ENCODE measurements around the gene DSCAML1. TPM values are rescaled to one million over a fixed set of nuclear protein-coding genes. Genes with fewer than 3 reads are reported as not detected.

Gene DSCAML1
- total RNA-seq, 2 experiments from 2014 or later: not detected

DNA sequence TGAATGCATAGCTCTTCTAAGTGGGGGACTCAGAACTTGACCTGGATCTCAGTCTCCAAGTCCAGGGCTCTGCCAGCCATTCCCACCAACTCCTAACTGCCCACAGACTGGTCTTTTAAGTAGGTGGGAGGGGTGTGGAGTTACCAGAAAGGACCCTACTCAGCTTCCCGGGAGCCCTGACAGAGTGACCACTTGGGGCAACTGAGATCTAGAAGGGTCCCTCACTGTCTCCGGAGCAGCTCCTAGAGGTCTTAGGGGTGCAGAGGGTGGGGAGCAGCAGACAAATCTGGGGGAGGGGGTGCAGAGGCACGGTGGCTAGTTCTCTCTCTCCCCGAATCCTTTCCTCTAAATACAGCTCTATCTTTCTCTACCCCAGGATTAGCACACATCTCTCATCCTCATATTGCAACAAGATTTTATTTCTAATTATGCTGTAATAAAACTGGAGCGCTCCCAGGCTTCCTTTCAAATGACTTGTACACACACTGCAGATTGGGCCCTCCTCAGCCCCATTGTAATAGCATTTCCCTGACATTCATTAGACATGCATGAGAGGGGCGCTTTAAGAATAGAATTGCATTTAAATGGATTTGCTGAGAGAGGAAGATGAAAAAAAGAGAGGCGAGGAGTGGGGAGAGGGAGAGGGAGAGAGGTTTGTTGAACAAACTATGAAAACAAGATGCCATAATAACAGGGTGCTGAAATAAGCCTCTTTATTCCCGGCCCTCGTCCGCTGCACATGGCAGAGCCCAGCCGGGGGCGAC lies 250.4 kb downstream of the DSCAML1 start:
- ChIA-PET CTCF (ENCODE audit: unreplicated experiment) (no interaction called here), POLR2A (no interaction called here)
- Histone ChIP-seq H3K4me2 (ENCODE audit: low read length) (no peak overlapping the region), H3K27ac (ENCODE audit: low read depth, low read length, poor library complexity, severe bottlenecking) (no peak overlapping the region), H4K20me1 (ENCODE audit: insufficient read depth, low read length) (no peaks in the 10 kb centered on the region), H3K9me3 (ENCODE audit: low read length) (no peaks in the 10 kb centered on the region), H3K4me1 (ENCODE audit: insufficient read depth, low read length, poor library complexity, severe bottlenecking) (no peaks in the 10 kb centered on the region), H3K4me3 (ENCODE audit: low read depth, low read length, poor library complexity, severe bottlenecking) (no peak overlapping the region), H3K36me3 (ENCODE audit: insufficient read depth, low read length) (no peaks in the 10 kb centered on the region), H2AFZ (ENCODE audit: low read length) (no peak overlapping the region), H3K79me2 (ENCODE audit: insufficient read depth, low read depth, low read length) (no peaks in the 10 kb centered on the region), H3K9me2 (ENCODE audit: insufficient read depth, low read length) (no peaks in the 10 kb centered on the region)
- no TSS peak for BruUV-seq (replicated peaks)
- intact Hi-C loops (cut with micrococcal nuclease; ENCODE audit: unreplicated experiment): no loop called here
- TF ChIP-seq, protein P1, sequence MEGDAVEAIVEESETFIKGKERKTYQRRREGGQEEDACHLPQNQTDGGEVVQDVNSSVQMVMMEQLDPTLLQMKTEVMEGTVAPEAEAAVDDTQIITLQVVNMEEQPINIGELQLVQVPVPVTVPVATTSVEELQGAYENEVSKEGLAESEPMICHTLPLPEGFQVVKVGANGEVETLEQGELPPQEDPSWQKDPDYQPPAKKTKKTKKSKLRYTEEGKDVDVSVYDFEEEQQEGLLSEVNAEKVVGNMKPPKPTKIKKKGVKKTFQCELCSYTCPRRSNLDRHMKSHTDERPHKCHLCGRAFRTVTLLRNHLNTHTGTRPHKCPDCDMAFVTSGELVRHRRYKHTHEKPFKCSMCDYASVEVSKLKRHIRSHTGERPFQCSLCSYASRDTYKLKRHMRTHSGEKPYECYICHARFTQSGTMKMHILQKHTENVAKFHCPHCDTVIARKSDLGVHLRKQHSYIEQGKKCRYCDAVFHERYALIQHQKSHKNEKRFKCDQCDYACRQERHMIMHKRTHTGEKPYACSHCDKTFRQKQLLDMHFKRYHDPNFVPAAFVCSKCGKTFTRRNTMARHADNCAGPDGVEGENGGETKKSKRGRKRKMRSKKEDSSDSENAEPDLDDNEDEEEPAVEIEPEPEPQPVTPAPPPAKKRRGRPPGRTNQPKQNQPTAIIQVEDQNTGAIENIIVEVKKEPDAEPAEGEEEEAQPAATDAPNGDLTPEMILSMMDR (conservative IDR thresholded peaks at IDR 0.05; ENCODE audit: low read length): no peak
- TF ChIP-seq EZH2phosphoT487 (IDR thresholded peaks at IDR 0.05; ENCODE audit: borderline replicate concordance, low read depth, low read length): no peak
- no peak for DNase-seq (ENCODE audit: low spot score)

DNA sequence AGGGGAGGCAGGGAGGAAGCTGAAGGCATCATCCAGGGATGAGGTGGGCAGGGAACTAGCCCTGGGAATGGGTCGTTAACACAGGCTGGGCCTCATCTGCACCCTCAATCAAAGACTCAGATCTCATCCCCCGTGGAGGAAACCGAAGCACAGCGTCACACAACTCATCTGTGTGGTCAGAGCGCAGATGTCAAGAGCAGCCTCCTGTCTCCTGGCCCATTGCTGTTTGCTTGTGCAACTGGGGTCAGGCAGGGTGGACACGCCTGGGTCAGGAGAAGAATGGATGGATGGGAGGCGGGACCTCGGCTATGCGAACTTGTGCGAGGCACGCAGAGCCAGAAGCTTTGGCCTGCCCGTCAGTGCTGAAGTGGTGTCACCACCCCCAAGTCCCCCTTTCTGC lies 251.3 kb downstream of the DSCAML1 start:
- Histone ChIP-seq H3K4me3 (ENCODE audit: low read depth, low read length, poor library complexity, severe bottlenecking) (no peak overlapping the region), H3K9me3 (ENCODE audit: low read length) (no peaks in the 10 kb centered on the region), H3K4me2 (ENCODE audit: low read length) (no peak overlapping the region), H4K20me1 (ENCODE audit: insufficient read depth, low read length) (no peaks in the 10 kb centered on the region), H3K9me2 (ENCODE audit: insufficient read depth, low read length) (no peaks in the 10 kb centered on the region), H3K4me1 (ENCODE audit: insufficient read depth, low read length, poor library complexity, severe bottlenecking) (no peaks in the 10 kb centered on the region), H2AFZ (ENCODE audit: low read length) (no peak overlapping the region), H3K27ac (ENCODE audit: low read depth, low read length, poor library complexity, severe bottlenecking) (no peak overlapping the region), H3K36me3 (ENCODE audit: insufficient read depth, low read length) (no peaks in the 10 kb centered on the region), H3K79me2 (ENCODE audit: insufficient read depth, low read depth, low read length) (no peaks in the 10 kb centered on the region)
- CTCF ChIA-PET (ENCODE audit: unreplicated experiment): no interaction called here
- DNase-seq (ENCODE audit: low spot score): no peak
- intact Hi-C loops (cut with micrococcal nuclease; ENCODE audit: unreplicated experiment): no loop called here
- BruUV-seq (replicated peaks): no TSS peak
- TF ChIP-seq, protein P1 (conservative IDR thresholded peaks at IDR 0.05; ENCODE audit: low read length): no peak
- no peak for TF ChIP-seq EZH2phosphoT487 (IDR thresholded peaks at IDR 0.05; ENCODE audit: borderline replicate concordance, low read depth, low read length)
- POLR2A ChIA-PET: no interaction called here

DNA sequence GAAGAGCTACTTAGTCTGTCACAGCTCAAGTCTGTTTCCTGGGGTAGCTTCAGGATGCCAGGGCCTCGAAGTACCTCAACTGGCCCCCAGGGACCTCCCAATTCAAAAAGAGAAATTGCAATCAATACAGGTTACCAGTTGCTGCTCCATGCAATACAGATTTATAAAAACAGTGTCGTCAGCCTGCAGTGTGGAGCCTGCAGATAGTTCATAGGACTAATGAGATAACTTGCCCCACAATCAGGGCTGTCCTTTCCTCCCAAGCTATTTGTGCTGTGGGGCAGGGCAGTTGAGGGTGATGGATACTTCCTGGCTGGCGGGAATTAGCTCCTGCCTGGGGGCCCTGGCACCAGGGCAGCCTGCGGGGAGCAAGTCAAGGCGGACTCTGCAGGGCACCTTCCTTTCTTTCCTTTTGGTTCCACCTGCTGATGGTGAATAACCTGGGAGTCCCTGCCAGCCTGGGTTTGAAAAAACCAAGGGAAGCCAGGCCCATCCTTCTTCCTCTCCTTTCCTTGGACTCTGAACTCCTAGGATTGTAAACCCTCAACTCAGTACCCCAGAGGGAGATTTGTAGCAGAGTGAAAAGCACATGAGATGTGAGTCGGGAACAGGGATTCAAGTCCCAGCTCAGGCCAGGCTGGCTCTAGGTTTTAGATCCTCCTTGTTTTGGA lies 252.8 kb downstream of the DSCAML1 start:
- Histone ChIP-seq H2AFZ (ENCODE audit: low read length) (no peak overlapping the region), H3K36me3 (ENCODE audit: insufficient read depth, low read length) (no peaks in the 10 kb centered on the region), H4K20me1 (ENCODE audit: insufficient read depth, low read length) (no peaks in the 10 kb centered on the region), H3K9me2 (ENCODE audit: insufficient read depth, low read length) (no peaks in the 10 kb centered on the region), H3K79me2 (ENCODE audit: insufficient read depth, low read depth, low read length) (no peaks in the 10 kb centered on the region), H3K4me3 (ENCODE audit: low read depth, low read length, poor library complexity, severe bottlenecking) (no peak overlapping the region), H3K9me3 (ENCODE audit: low read length) (no peaks in the 10 kb centered on the region), H3K4me2 (ENCODE audit: low read length) (no peak overlapping the region), H3K27ac (ENCODE audit: low read depth, low read length, poor library complexity, severe bottlenecking) (no peak overlapping the region), H3K4me1 (ENCODE audit: insufficient read depth, low read length, poor library complexity, severe bottlenecking) (no peaks in the 10 kb centered on the region)
- BruUV-seq (replicated peaks): no TSS peak
- CTCF ChIA-PET (ENCODE audit: unreplicated experiment): no interaction called here
- DNase-seq (ENCODE audit: low spot score): no peak
- POLR2A ChIA-PET: no interaction called here
- intact Hi-C loops (cut with micrococcal nuclease; ENCODE audit: unreplicated experiment): no loop called here
- TF ChIP-seq EZH2phosphoT487 (IDR thresholded peaks at IDR 0.05; ENCODE audit: borderline replicate concordance, low read depth, low read length): no peak
- TF ChIP-seq, protein P1 (conservative IDR thresholded peaks at IDR 0.05; ENCODE audit: low read length): no peak

All from OCI-LY7 (cell line).